Uterus (tissue), 4 donors: ENCODE results near the gene LRRC52. TPM values are rescaled to one million over a fixed set of nuclear protein-coding genes. Genes with fewer than 3 reads are reported as not detected.

Source experiments
- DNase-seq, 2 donors: peaks; one replicate each; pipeline ENCODE4 v3.0.0-alpha.2; 2019 to 2020
- H3K27ac ChIP-seq, 2 donors: fragments of 200-600 bp; sonication (generic); 1 replicate in 1 of 2; 2 replicates in 1 of 2; pipeline ENCODE4 v1.5.1; 2016 to 2018
- H3K27me3 ChIP-seq, 2 donors: fragments of 200-600 bp; sonication (generic); one replicate each; pipeline ENCODE4 v1.5.1; 2018 to 2019; ENCODE audit warnings: control low read depth in 1 of 2
- H3K36me3 ChIP-seq, 2 donors: fragments of 200-600 bp; sonication (generic); one replicate each; pipeline ENCODE4 v1.5.1; 2019; ENCODE audit warnings: control low read depth in 1 of 2
- H3K4me1 ChIP-seq, 2 donors: fragments of 200-600 bp; sonication (generic); one replicate each; pipeline ENCODE4 v1.5.1; 2018 to 2019; ENCODE audit warnings: control low read depth in 1 of 2
- H3K4me3 ChIP-seq, 2 donors: fragments of 200-600 bp; sonication (generic); 1 replicate in 1 of 2; 2 replicates in 1 of 2; pipeline ENCODE4 v1.5.1; 2018 to 2019; ENCODE audit warnings: mild to moderate bottlenecking in 1 of 2
- H3K9me3 ChIP-seq, 2 donors: fragments of 200-600 bp; sonication (generic); one replicate each; pipeline ENCODE4 v1.5.1; 2019; ENCODE audit warnings: control low read depth in 1 of 2
- POLR2A ChIP-seq, 2 donors: fragments of 450-650 bp; IDR thresholded peaks; one replicate each; pipeline ENCODE4 v1.6.1; 2016; ENCODE audit warnings: antibody characterized with exemption in 2 of 2, mild to moderate bottlenecking in 1 of 2, moderate library complexity in 1 of 2
- intact Hi-C: fragments of 100-400 bp; cut with DNase I; formaldehyde crosslinking; loops from one replicate; pipeline ENCODE4 v1.15.1; 2023; ENCODE audit warnings: low total_unique reads
- total RNA-seq, 4 donors: library from RNA; depleted of rRNA in 3 of 4; stranded (reverse); fragments of >200 nt in 3 of 4; gene quantifications; one replicate each; pipeline versions ENCODE4 v1.1.0 to v1.2.4, GENCODE V29; 2014 to 2023
- TF ChIP-seq, protein P1 (sequence below), 4 experiments: fragments of 200-600 bp in 2 of 4; fragments of 450-650 bp in 2 of 4; sonication (generic) in 2 of 4; IDR thresholded peaks; one replicate each; pipeline ENCODE4 v1.5.1; 2016 to 2019; ENCODE audit warnings: antibody characterized with exemption in 4 of 4, mild to moderate bottlenecking in 2 of 4, moderate library complexity in 1 of 4
- donor health status: DM: yes; HTN: yes; CAD: no.

The LRRC52 gene
- total RNA-seq, 4 donors from 2014 or later, result not detected

DNA sequence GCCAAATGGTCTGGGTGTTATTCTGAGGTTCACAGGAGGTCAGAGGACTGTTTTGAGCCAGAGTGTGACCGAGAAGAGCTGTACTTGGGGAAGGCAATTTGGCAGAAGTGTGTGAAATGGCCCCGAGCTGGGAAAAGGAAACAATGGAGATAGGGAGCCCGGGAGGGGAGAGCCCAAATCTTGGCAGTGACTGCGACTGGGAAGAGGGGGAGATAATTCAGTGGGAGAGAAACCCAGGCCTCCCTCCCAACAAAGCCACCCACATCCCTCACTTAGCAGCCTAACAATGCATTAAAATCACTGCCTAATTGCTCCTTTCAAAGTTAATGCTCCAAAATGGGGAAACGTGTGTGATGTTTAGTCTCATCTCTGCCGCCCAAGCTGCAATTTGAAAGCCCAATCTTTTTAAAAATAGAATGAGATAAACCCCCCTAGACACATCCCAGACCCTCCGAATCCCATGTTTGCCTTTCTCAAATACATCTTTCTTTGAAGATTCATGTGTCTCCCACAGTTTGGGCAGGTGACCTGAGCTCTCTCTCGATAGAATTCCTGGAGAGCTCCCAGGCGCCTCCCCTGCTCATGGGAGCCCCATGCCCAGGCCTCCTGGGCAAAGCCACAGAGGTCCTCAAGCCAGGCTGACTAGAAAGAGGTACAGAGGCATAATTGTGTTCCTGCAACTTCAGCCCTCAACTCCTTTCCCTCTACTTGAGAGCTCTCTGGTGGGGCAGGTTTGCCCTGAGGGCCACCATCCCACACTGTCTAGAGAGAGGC, 17.3 kb downstream of the LRRC52 start:
- no peak overlapping the region for H3K27ac ChIP-seq
- H3K9me3 ChIP-seq, result no peaks in the 10 kb centered on the region
- intact Hi-C loops, result no loop called here
- no peak overlapping the region for H3K4me3 ChIP-seq
- H3K27me3 ChIP-seq, result no peaks in the 10 kb centered on the region
- TF ChIP-seq, protein P1, sequence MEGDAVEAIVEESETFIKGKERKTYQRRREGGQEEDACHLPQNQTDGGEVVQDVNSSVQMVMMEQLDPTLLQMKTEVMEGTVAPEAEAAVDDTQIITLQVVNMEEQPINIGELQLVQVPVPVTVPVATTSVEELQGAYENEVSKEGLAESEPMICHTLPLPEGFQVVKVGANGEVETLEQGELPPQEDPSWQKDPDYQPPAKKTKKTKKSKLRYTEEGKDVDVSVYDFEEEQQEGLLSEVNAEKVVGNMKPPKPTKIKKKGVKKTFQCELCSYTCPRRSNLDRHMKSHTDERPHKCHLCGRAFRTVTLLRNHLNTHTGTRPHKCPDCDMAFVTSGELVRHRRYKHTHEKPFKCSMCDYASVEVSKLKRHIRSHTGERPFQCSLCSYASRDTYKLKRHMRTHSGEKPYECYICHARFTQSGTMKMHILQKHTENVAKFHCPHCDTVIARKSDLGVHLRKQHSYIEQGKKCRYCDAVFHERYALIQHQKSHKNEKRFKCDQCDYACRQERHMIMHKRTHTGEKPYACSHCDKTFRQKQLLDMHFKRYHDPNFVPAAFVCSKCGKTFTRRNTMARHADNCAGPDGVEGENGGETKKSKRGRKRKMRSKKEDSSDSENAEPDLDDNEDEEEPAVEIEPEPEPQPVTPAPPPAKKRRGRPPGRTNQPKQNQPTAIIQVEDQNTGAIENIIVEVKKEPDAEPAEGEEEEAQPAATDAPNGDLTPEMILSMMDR (IDR thresholded peaks at IDR 0.05), result no peak
- no peak for TF ChIP-seq POLR2A (IDR thresholded peaks at IDR 0.05)
- no peaks in the 10 kb centered on the region for H3K4me1 ChIP-seq
- DNase-seq, result no peak
- H3K36me3 ChIP-seq, result no peaks in the 10 kb centered on the region

DNA sequence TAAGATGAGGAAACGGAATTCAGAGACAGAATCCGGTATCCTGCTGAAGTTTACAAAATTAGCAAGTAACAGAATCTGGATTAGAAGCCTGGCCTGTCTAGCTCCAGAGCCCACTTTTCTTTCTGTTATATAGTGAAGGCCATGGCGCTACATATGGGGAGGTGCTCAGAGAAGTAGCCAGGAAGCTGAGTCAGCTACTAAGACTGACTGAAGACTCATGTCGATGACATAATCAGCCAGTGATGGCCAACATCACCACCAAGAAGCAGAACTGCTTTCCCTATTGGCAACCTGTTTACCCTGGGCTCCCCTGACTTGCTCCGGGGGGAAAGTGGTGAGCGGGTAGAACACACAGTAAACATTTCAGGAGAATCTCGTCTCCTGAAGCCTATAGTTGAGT, 18.8 kb downstream of the LRRC52 start:
- H3K36me3 ChIP-seq, result no peaks in the 10 kb centered on the region
- no peak overlapping the region for H3K4me3 ChIP-seq
- H3K27ac ChIP-seq, result no peak overlapping the region
- no peak for DNase-seq
- H3K9me3 ChIP-seq, result no peaks in the 10 kb centered on the region
- no peaks in the 10 kb centered on the region for H3K27me3 ChIP-seq
- intact Hi-C loops, result no loop called here
- TF ChIP-seq POLR2A (IDR thresholded peaks at IDR 0.05), result no peak
- TF ChIP-seq, protein P1 (IDR thresholded peaks at IDR 0.05), result no peak
- H3K4me1 ChIP-seq, result no peaks in the 10 kb centered on the region

DNA sequence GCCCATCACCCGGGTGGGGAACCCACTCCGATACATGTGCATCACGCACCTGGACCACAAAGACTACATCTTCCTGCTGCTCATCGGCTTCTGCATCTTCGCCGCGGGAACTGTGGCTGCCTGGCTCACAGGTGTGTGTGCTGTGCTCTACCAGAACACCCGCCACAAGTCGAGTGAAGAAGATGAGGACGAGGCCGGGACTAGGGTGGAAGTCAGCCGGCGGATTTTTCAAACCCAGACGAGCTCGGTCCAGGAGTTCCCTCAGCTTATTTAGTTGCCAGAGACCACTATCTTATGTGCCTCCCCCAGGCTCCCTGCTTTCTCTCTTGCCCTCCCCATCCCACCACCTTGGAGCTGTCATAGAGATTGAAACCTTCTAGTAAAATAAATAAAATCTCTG, 19.8 kb downstream of the LRRC52 start:
- no peak overlapping the region for H3K4me3 ChIP-seq
- H3K36me3 ChIP-seq, result no peaks in the 10 kb centered on the region
- no peak overlapping the region for H3K27ac ChIP-seq
- H3K27me3 ChIP-seq, result no peaks in the 10 kb centered on the region
- no peak for TF ChIP-seq POLR2A (IDR thresholded peaks at IDR 0.05)
- TF ChIP-seq, protein P1 (IDR thresholded peaks at IDR 0.05), result no peak
- intact Hi-C loops, result no loop called here
- H3K9me3 ChIP-seq, result no peaks in the 10 kb centered on the region
- DNase-seq, result no peak
- H3K4me1 ChIP-seq, result no peaks in the 10 kb centered on the region

DNA sequence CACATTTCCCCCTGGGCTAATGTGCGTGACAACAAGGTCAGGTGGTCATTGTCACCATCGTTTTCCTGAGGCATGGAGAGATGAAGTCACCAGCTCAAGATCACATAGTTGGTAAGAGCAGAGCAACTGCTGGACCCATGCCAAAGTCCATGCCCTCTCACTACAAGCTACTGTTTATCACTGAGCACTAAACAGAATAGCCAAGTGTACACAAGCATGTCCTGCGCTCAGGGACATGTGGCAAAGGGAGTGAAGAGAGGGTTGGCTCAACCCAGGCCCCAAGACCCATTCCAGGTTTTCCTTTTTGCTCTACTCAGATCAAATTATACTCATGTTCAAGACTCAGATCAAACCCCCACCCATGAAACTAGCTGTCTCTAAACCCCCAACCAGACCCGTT, 20.8 kb downstream of the LRRC52 start:
- no peak overlapping the region for H3K4me3 ChIP-seq
- H3K27me3 ChIP-seq, result no peaks in the 10 kb centered on the region
- H3K36me3 ChIP-seq, result no peaks in the 10 kb centered on the region
- no peaks in the 10 kb centered on the region for H3K9me3 ChIP-seq
- intact Hi-C loops, result no loop called here
- TF ChIP-seq POLR2A (IDR thresholded peaks at IDR 0.05), result no peak
- TF ChIP-seq, protein P1 (IDR thresholded peaks at IDR 0.05), result no peak
- no peaks in the 10 kb centered on the region for H3K4me1 ChIP-seq
- no peak overlapping the region for H3K27ac ChIP-seq
- no peak for DNase-seq

DNA sequence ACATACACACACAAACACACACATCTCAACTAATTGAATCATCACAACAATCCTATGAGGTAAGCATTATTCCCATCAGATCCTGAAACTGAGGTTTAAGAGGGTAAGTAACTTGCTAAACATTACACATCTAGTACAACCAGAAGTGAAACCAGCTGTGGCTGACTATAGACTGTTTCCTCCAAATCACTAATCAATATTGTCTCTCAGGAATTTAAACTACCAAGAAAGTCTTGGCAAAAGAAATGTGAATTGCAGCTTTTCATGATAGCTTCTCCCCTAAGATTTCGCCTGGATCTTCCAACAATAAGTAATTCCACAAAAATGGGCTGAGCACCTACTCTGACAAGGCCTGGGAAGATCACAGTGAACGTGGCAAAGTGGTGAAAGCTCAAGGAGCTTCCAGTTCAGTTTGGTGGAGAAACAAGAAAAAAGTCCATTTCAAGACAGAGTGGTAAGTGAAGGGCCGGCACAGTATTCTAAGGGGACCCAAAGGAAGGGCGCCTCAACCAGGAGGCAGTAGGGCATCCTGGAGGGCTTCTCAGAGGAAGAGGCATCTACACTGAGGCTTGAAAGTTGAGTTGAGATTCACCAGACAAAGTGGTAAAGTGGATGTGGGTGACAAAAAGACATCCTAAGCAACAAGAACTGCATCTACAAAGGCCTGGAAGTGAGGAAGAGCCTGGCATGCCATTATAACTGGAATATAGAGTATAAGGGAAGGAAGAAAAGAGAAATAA, 22.1 kb downstream of the LRRC52 start:
- Histone ChIP-seq H3K4me3 (no peak overlapping the region), H3K4me1 (no peaks in the 10 kb centered on the region), H3K27me3 (no peaks in the 10 kb centered on the region), H3K27ac (no peak overlapping the region), H3K36me3 (no peaks in the 10 kb centered on the region), H3K9me3 (no peaks in the 10 kb centered on the region)
- DNase-seq, result no peak
- intact Hi-C loops, result no loop called here
- TF ChIP-seq, protein P1 (IDR thresholded peaks at IDR 0.05), result no peak
- TF ChIP-seq POLR2A (IDR thresholded peaks at IDR 0.05), result no peak
